Type B pancreatic cell (in vitro differentiated cells): ENCODE results near the gene APOL6. TPM values are rescaled to one million over a fixed set of nuclear protein-coding genes. Genes with fewer than 3 reads are reported as not detected.

Experiments
- total RNA-seq: library from RNA; stranded (reverse); gene quantifications from 2 replicates; pipeline ENCODE4 v1.2.1, GENCODE V29; 2021; ENCODE audit warnings: low replicate concordance

APOL6 gene
- total RNA-seq, 1 donor from 2014 or later, result 9.0 TPM

Other genes starting within 250 kb of the APOL6 start
- gene MCM5, start 248.3 kb upstream of the APOL6 start, total RNA-seq, result 45.5 and 98.0 TPM in 2 replicates
- 0.21 and 0.24 TPM in 2 replicates for gene RASD2, start 107.6 kb upstream of the APOL6 start, total RNA-seq
- 0.36 and 0.48 TPM in 2 replicates for gene MB, start 31.1 kb upstream of the APOL6 start, total RNA-seq
- not detected in 2 replicates for gene APOL5, start 69.4 kb downstream of the APOL6 start, total RNA-seq